ENCODE results near the gene EAF1. TPM values are rescaled to one million over a fixed set of nuclear protein-coding genes. Genes with fewer than 3 reads are reported as not detected.

EAF1 gene
- polyA plus RNA-seq (45.4 and 53.1 TPM in 2 replicates), polyA minus RNA-seq (81.8 and 97.6 TPM in 2 replicates)

- H3K27ac ChIP-seq (ENCODE audit: low read length): peak within 1 kb of the TSS; percentile 90
- H2AFZ ChIP-seq (ENCODE audit: low read depth, low read length): peak within 1 kb of the TSS; percentile 88
- H4K20me1 ChIP-seq (ENCODE audit: insufficient read depth): no peaks in the 10 kb centered on the region
- H3K79me2 ChIP-seq (replicated peaks; ENCODE audit: insufficient read depth, low read length): peaks cover 48% of the 10 kb centered on the region
- no peaks in the 10 kb centered on the region for H3K36me3 ChIP-seq (ENCODE audit: insufficient read depth, low read length)
- H3K4me2 ChIP-seq (ENCODE audit: low read length): peak within 1 kb of the TSS; percentile 79
- H3K9me3 ChIP-seq (ENCODE audit: low read length): no peaks in the 10 kb centered on the region
- no peaks in the 10 kb centered on the region for H3K27me3 ChIP-seq (ENCODE audit: insufficient read depth, low read depth, low read length)
- peak within 1 kb of the TSS; percentile 93 for H3K9ac ChIP-seq (ENCODE audit: low read length)
- no peaks in the 10 kb centered on the region for H3K9me2 ChIP-seq (ENCODE audit: insufficient read depth, low read length)
- peak; percentile 51 for TF ChIP-seq CTCF (IDR thresholded peaks at IDR 0.05; ENCODE audit: poor library complexity, severe bottlenecking)
- peak; percentile 45 for TF ChIP-seq TAF1 (IDR thresholded peaks at IDR 0.05; ENCODE audit: low read depth)
- TF ChIP-seq REST (IDR thresholded peaks at IDR 0.05; ENCODE audit: borderline replicate concordance): peak; percentile 36
- TF ChIP-seq RAD21 (conservative IDR thresholded peaks at IDR 0.05): peak; percentile 33
- TF ChIP-seq EZH2 (IDR thresholded peaks at IDR 0.05; ENCODE audit: borderline replicate concordance, insufficient read depth, low read length, poor library complexity, severe bottlenecking): no peak
- TF ChIP-seq POLR2AphosphoS5 (IDR thresholded peaks at IDR 0.05): peak; percentile 86
- peak; percentile 23 for TF ChIP-seq EP300 (conservative IDR thresholded peaks at IDR 0.05; ENCODE audit: poor library complexity, severe bottlenecking)
- TF ChIP-seq SMC3 (conservative IDR thresholded peaks at IDR 0.05; ENCODE audit: poor library complexity): peak; percentile 54
- TF ChIP-seq MXI1 (conservative IDR thresholded peaks at IDR 0.05; ENCODE audit: poor library complexity, severe bottlenecking): peak; percentile 88
- H3K4me3 ChIP-seq (ENCODE audit: low read length): peak within 1 kb of the TSS; percentile 81
- no peaks in the 10 kb centered on the region for H3F3A ChIP-seq (ENCODE audit: insufficient read depth, low read length, poor library complexity, severe bottlenecking)
Measured at GRCh38 chr3:15427182-15427880, at the start of gene EAF1, which contains the start of gene METTL6. TSS of gene EAF1 (plus strand) at chr3:15427598. CDS start at chr3:15427780, 182 bp downstream. TSS of gene METTL6 (minus strand) at chr3:15427544. CDS start at chr3:15426511, 1,033 bp downstream.

GRCh38 chr3:15377961-15378791, 49.2 kb upstream of the EAF1 start:
- Histone ChIP-seq H3K27me3 (ENCODE audit: insufficient read depth, low read depth, low read length) (no peaks in the 10 kb centered on the region), H3K79me2 (replicated peaks; ENCODE audit: insufficient read depth, low read length) (no peaks in the 10 kb centered on the region), H3K36me3 (ENCODE audit: insufficient read depth, low read length) (no peaks in the 10 kb centered on the region), H3K9ac (ENCODE audit: low read length) (no peak overlapping the region), H3K27ac (ENCODE audit: low read length) (no peak overlapping the region), H2AFZ (ENCODE audit: low read depth, low read length) (peak overlapping the region; percentile 57), H4K20me1 (ENCODE audit: insufficient read depth) (no peaks in the 10 kb centered on the region), H3K4me3 (ENCODE audit: low read length) (peak overlapping the region; percentile 26), H3K4me2 (ENCODE audit: low read length) (no peak overlapping the region), H3K9me3 (ENCODE audit: low read length) (no peaks in the 10 kb centered on the region), H3F3A (ENCODE audit: insufficient read depth, low read length, poor library complexity, severe bottlenecking) (no peaks in the 10 kb centered on the region), H3K9me2 (ENCODE audit: insufficient read depth, low read length) (no peaks in the 10 kb centered on the region)
- peak; percentile 18 for TF ChIP-seq POLR2AphosphoS5 (IDR thresholded peaks at IDR 0.05)
- TF ChIP-seq EZH2 (IDR thresholded peaks at IDR 0.05; ENCODE audit: borderline replicate concordance, insufficient read depth, low read length, poor library complexity, severe bottlenecking): no peak
- peak; percentile 90 for TF ChIP-seq MXI1 (conservative IDR thresholded peaks at IDR 0.05; ENCODE audit: poor library complexity, severe bottlenecking)
- no peak for TF ChIP-seq REST (IDR thresholded peaks at IDR 0.05; ENCODE audit: borderline replicate concordance)
- TF ChIP-seq EP300 (conservative IDR thresholded peaks at IDR 0.05; ENCODE audit: poor library complexity, severe bottlenecking): no peak
- peak; percentile 94 for TF ChIP-seq RAD21 (conservative IDR thresholded peaks at IDR 0.05)
- peak; percentile 98 for TF ChIP-seq CTCF (IDR thresholded peaks at IDR 0.05; ENCODE audit: poor library complexity, severe bottlenecking)
- TF ChIP-seq SMC3 (conservative IDR thresholded peaks at IDR 0.05; ENCODE audit: poor library complexity): peak; percentile 99
- no peak for TF ChIP-seq TAF1 (IDR thresholded peaks at IDR 0.05; ENCODE audit: low read depth)
